ENCODE results near the gene SKIC3. TPM values are rescaled to one million over a fixed set of nuclear protein-coding genes. Genes with fewer than 3 reads are reported as not detected.

The SKIC3 gene
- polyA plus RNA-seq, 2 of the 4 experiments (the other 2 are of a cell fraction): 34.0 to 91.3 TPM

DNA sequence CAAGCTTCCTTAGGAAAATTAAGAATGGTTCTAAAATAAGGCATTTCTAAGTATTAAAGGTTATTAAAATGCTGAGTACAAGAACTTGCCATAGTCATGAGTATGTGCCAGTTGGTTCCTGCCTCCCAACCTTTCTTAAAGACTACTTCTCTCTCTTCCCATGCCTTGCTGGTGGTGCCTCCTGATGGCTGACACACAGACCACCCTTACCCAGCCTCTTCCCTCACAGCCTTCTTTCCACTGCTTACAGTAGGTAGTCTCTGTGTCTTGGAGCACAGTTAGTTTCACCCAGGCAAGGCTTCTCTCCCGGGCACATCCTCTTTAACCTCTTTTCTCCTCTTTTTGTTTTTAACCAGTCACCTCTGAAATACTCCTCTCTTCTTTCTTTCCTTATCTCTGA is 44.5 kb upstream of the SKIC3 start:
- WGBS (ENCODE audit: missing lambda C conversion rate): 93% methylated on average over 1 of the region's 1 CpG
- H3K27ac ChIP-seq: no peak overlapping the region
- no peak overlapping the region for H3K4me2 ChIP-seq
- H3K9me3 ChIP-seq: no peaks in the 10 kb centered on the region
- no peak overlapping the region for H3K4me3 ChIP-seq
- no peak for ATAC-seq
- CTCF ChIA-PET: no interaction called here
- TF ChIP-seq SREBF2 (IDR thresholded peaks at IDR 0.05) (no peak), NPAS2 (CRISPR knock-in tag; IDR thresholded peaks at IDR 0.05; ENCODE audit: borderline replicate concordance) (no peak), GATA3 (IDR thresholded peaks at IDR 0.05; ENCODE audit: borderline replicate concordance) (no peak), RARB (CRISPR knock-in tag; IDR thresholded peaks at IDR 0.05) (no peak), PHF8 (IDR thresholded peaks at IDR 0.05; ENCODE audit: borderline replicate concordance, low read depth) (no peak), KDM1A (IDR thresholded peaks at IDR 0.05; ENCODE audit: low read depth) (no peak), RFX5 (IDR thresholded peaks at IDR 0.05) (no peak), RNF2 (IDR thresholded peaks at IDR 0.05; ENCODE audit: borderline replicate concordance, low read depth) (no peak), ZNF302 (CRISPR knock-in tag; IDR thresholded peaks at IDR 0.05) (no peak), JUN (IDR thresholded peaks at IDR 0.05) (no peak), CBX8 (IDR thresholded peaks at IDR 0.05) (no peak), KDM5A (IDR thresholded peaks at IDR 0.05) (no peak), TP53 (CRISPR knock-in tag; IDR thresholded peaks at IDR 0.05) (no peak), CHD2 (IDR thresholded peaks at IDR 0.05; ENCODE audit: low read length, partially characterized antibody) (no peak), NFE2L2 (conservative IDR thresholded peaks at IDR 0.05; ENCODE audit: low read length) (no peak), EHMT2 (IDR thresholded peaks at IDR 0.05; ENCODE audit: low read depth) (no peak)
- TF ChIP-seq, protein P1, sequence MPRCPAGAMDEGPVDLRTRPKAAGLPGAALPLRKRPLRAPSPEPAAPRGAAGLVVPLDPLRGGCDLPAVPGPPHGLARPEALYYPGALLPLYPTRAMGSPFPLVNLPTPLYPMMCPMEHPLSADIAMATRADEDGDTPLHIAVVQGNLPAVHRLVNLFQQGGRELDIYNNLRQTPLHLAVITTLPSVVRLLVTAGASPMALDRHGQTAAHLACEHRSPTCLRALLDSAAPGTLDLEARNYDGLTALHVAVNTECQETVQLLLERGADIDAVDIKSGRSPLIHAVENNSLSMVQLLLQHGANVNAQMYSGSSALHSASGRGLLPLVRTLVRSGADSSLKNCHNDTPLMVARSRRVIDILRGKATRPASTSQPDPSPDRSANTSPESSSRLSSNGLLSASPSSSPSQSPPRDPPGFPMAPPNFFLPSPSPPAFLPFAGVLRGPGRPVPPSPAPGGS (IDR thresholded peaks at IDR 0.05): no peak
- TF ChIP-seq, protein P2, sequence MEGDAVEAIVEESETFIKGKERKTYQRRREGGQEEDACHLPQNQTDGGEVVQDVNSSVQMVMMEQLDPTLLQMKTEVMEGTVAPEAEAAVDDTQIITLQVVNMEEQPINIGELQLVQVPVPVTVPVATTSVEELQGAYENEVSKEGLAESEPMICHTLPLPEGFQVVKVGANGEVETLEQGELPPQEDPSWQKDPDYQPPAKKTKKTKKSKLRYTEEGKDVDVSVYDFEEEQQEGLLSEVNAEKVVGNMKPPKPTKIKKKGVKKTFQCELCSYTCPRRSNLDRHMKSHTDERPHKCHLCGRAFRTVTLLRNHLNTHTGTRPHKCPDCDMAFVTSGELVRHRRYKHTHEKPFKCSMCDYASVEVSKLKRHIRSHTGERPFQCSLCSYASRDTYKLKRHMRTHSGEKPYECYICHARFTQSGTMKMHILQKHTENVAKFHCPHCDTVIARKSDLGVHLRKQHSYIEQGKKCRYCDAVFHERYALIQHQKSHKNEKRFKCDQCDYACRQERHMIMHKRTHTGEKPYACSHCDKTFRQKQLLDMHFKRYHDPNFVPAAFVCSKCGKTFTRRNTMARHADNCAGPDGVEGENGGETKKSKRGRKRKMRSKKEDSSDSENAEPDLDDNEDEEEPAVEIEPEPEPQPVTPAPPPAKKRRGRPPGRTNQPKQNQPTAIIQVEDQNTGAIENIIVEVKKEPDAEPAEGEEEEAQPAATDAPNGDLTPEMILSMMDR (IDR thresholded peaks at IDR 0.05): no peak
- DNase-seq (ENCODE audit: low read depth in 1 of 2, low spot score in 1 of 2): no peak
- H3K4me1 ChIP-seq: no peaks in the 10 kb centered on the region
- no peak for FAIRE-seq
- POLR2A ChIA-PET: no interaction called here

DNA sequence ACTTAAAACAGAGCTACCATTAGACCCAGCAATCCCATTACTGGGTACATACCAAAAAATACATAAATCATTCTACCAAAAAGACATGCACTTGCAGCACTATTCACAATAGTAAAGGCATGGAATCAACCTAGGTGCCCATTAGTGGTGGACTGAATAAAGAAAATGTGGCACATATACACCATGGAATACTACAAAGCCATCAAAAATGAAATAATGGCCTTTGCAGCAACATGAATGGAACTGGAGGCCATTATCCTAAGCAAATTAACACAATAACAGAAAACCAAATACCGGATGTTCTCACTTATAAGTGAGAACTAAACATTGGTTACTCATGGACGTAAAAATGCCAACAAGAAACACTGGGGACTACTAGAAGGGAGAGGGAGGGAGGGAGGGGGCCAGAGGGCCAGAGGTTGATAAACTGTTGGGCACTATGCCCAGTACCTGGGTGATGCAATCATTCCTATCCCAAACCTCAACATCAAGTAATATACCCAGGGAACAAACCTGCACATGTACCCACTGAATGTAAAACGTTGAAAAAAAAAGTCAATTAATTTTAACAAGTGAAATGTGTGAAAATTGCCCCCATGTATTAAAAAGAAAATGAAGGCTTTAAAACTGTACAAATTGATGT is 40.6 kb upstream of the SKIC3 start:
- no peak overlapping the region for H3K4me3 ChIP-seq
- WGBS (ENCODE audit: missing lambda C conversion rate): 91% methylated on average over 3 of the region's 3 CpGs
- POLR2A ChIA-PET: no interaction called here
- ATAC-seq (no peak), FAIRE-seq (no peak), DNase-seq (ENCODE audit: low read depth in 1 of 2, low spot score in 1 of 2) (no peak)
- TF ChIP-seq HOXB5 (CRISPR knock-in tag; IDR thresholded peaks at IDR 0.05): no peak
- no peak overlapping the region for H3K4me2 ChIP-seq
- no peaks in the 10 kb centered on the region for H3K4me1 ChIP-seq
- H3K27ac ChIP-seq: no peak overlapping the region
- CTCF ChIA-PET: no interaction called here
- no peaks in the 10 kb centered on the region for H3K9me3 ChIP-seq

DNA sequence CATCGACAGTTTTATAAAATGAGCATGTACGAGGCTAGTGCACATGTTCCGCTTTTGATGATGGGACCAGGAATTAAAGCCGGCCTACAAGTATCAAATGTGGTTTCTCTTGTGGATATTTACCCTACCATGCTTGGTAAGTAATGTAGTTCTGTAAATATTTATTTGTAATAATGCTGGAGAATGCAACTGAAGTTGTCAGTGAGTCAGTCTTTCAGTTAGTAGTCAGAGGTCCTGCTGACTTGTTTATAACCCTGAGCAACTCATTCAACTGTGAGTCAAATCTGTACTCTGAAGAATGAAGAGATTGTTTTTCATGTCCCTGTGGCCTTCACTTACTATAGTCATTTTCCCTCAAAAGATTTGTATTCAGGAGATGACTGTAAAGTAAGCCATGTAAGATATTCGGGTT is 36.7 kb upstream of the SKIC3 start:
- no peaks in the 10 kb centered on the region for H3K4me1 ChIP-seq
- WGBS (ENCODE audit: missing lambda C conversion rate): 77% methylated on average over 5 of the region's 5 CpGs
- no peak overlapping the region for H3K4me3 ChIP-seq
- peak in 1 of 2 experiments; percentile 9 for DNase-seq (ENCODE audit: low read depth in 1 of 2, low spot score in 1 of 2)
- no peak overlapping the region for H3K27ac ChIP-seq
- TF ChIP-seq ZNF302 (CRISPR knock-in tag; IDR thresholded peaks at IDR 0.05): no peak
- TF ChIP-seq POLR2AphosphoS2 (conservative IDR thresholded peaks at IDR 0.05; ENCODE audit: low read length): no peak
- ATAC-seq: no peak
- no peaks in the 10 kb centered on the region for H3K9me3 ChIP-seq
- CTCF ChIA-PET: no interaction called here
- H3K4me2 ChIP-seq: no peak overlapping the region
- POLR2A ChIA-PET: no interaction called here
- FAIRE-seq: no peak

All from A549 (cell line).